ENCODE measurements around the gene BDKRB2.

DNA sequence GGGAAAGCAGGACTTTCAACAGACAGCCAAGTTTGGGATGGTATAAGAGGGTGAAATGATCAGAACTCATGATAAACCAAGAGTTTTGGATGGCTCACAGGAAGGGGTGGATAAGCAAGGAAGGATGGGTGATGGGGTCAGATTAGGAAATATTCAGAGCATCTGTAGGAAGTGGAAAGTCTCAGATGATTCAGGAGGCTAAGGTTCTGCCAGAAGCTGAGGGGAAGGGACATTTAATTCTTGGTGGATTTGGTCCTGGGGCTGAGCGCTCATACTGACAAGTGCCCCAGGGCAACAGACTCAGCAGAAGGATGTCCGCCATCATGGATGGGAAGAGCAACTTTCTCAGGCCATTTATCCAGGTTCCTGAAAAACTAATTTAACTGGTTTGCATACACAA lies 28.4 kb upstream of the BDKRB2 start:
- TF ChIP-seq, protein P1, sequence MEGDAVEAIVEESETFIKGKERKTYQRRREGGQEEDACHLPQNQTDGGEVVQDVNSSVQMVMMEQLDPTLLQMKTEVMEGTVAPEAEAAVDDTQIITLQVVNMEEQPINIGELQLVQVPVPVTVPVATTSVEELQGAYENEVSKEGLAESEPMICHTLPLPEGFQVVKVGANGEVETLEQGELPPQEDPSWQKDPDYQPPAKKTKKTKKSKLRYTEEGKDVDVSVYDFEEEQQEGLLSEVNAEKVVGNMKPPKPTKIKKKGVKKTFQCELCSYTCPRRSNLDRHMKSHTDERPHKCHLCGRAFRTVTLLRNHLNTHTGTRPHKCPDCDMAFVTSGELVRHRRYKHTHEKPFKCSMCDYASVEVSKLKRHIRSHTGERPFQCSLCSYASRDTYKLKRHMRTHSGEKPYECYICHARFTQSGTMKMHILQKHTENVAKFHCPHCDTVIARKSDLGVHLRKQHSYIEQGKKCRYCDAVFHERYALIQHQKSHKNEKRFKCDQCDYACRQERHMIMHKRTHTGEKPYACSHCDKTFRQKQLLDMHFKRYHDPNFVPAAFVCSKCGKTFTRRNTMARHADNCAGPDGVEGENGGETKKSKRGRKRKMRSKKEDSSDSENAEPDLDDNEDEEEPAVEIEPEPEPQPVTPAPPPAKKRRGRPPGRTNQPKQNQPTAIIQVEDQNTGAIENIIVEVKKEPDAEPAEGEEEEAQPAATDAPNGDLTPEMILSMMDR (IDR thresholded peaks at IDR 0.05; ENCODE audit: low read length): no peak
- no peak for TF ChIP-seq EZH2 (optimal IDR thresholded peaks at IDR 0.05; ENCODE audit: low read depth, low read length)
- TF ChIP-seq EZH2phosphoT487 (IDR thresholded peaks at IDR 0.05; ENCODE audit: low read length): no peak
